ENCODE data around the gene BEND3.
"Not testable (repeated sequence)": the region's sequence is repeated elsewhere in the genome, so short reads cannot be mapped to it uniquely, and the experiment has no call there.

BEND3 gene

DNA sequence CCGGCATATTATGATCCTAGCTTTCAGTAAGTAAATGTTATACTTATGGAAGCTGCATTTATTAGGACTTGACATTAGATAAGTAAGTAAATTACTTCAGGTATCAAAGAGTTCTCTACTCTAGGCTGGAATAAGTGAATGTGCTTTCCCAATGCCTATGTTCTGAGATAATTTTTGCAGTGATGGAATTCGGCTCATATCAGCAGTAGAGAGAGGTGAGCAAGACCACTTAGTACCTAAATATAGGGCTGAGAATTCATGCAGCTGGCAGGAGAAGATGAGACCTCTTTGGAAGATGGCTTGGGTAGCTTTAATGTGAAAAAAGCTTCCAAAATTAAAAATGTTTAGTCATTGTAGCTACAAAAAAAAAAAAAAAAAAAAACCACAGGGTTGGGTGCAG lies 13.3 kb upstream of the BEND3 start:
- no peak for ATAC-seq
- Mint-ChIP-seq H3K4me1 (no peaks in the 10 kb centered on the region), H3K4me3 (no peak overlapping the region), H3K27ac (no peak overlapping the region), H3K9me3 (no peaks in the 10 kb centered on the region), H3K27me3 (no peaks in the 10 kb centered on the region), H3K36me3 (ENCODE audit: low read depth) (no peaks in the 10 kb centered on the region)
- no peak for DNase-seq

DNA sequence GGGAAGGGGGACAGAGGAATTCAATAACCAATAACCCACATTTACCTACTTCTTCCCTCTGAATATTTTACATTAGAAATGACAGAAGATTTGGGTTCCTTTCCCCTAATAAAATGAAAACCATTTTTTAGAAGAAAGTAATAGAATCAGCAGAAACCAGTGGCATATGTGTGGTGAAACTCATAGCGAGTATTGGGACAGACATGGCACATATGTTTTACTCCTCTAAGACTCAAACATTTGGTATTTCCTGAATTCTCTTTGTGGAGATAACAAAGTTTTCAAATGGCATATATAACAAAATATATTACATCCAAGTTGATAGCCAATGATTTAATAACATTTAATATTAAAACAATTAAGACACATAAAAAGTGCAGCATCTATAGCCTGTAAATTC lies 12.9 kb upstream of the BEND3 start:
- Mint-ChIP-seq H3K4me3 (no peak overlapping the region), H3K36me3 (ENCODE audit: low read depth) (no peaks in the 10 kb centered on the region)

GRCh38 chr6:107125771-107126170 lies 10.5 kb upstream of the BEND3 start:
- DNase-seq (no peak), ATAC-seq (no peak)
- H3K27me3 Mint-ChIP-seq: no peaks in the 10 kb centered on the region
- no peaks in the 10 kb centered on the region for H3K9me3 Mint-ChIP-seq
- H3K27ac Mint-ChIP-seq: no peak overlapping the region
- H3K4me3 Mint-ChIP-seq: no peak overlapping the region
- H3K36me3 Mint-ChIP-seq (ENCODE audit: low read depth): no peaks in the 10 kb centered on the region
- no peaks in the 10 kb centered on the region for H3K4me1 Mint-ChIP-seq

More for the DNA sequence above, 12.9 kb upstream of the BEND3 start:
- Mint-ChIP-seq H3K4me1 (no peaks in the 10 kb centered on the region), H3K27me3 (no peaks in the 10 kb centered on the region), H3K9me3 (no peaks in the 10 kb centered on the region), H3K27ac (no peak overlapping the region)
- no peak for DNase-seq
- no peak for ATAC-seq

DNA sequence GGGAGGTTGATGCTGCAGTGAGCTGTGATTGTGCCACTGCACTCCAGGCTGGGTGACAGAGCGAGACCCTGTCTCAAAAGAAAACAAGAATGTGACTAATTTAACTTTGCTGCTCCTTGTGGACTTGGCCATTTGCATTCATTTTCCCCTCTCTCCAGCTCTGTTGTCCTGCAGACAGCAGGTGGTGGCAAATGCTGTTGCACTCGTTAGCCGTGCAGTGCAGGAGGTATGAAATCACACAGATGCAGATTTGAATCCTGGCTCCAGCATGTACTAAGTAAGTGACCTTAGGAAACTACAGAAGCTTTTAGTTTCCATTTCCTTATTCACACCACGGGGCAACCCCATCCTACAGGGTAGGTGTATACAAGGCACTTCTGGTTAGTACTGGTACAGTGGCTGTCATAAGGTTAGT lies 9.6 kb upstream of the BEND3 start:
- no peak overlapping the region for H3K27ac Mint-ChIP-seq
- H3K4me3 Mint-ChIP-seq: no peak overlapping the region
- H3K36me3 Mint-ChIP-seq (ENCODE audit: low read depth): no peaks in the 10 kb centered on the region
- no peaks in the 10 kb centered on the region for H3K27me3 Mint-ChIP-seq
- DNase-seq (no peak), ATAC-seq (peak; percentile 72)
- H3K4me1 Mint-ChIP-seq: no peaks in the 10 kb centered on the region
- H3K9me3 Mint-ChIP-seq: no peaks in the 10 kb centered on the region

DNA sequence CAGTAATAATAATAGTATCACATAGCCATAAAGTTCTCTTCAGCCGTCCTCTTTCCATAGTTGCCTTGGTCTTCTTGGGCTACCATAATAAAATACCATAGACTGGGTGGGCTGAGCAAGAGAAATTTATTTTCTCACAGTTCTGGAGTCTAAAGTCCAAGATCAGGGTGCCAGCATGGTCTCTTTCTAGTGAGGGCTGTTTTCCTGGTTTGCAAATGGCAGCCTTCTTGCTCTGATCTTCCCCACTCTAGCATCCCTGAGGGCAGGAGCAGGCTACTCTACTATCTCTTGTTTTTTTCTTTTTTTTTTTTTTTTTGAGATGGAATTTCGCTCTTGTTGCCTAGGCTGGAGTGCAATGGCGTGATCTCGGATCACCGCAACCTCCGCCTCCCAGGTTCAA lies 8.2 kb upstream of the BEND3 start:
- Mint-ChIP-seq H3K9me3 (no peaks in the 10 kb centered on the region), H3K4me1 (no peaks in the 10 kb centered on the region), H3K27me3 (no peaks in the 10 kb centered on the region), H3K4me3 (no peak overlapping the region), H3K27ac (no peak overlapping the region), H3K36me3 (ENCODE audit: low read depth) (no peaks in the 10 kb centered on the region)
- DNase-seq (no peak), ATAC-seq (no peak)

GRCh38 chr6:107122748-107123147 lies 7.4 kb upstream of the BEND3 start:
- DNase-seq (no peak), ATAC-seq (no peak)
- Mint-ChIP-seq H3K9me3 (no peaks in the 10 kb centered on the region), H3K27me3 (peaks cover under 1% of the 10 kb centered on the region), H3K36me3 (ENCODE audit: low read depth) (no peaks in the 10 kb centered on the region), H3K4me1 (no peaks in the 10 kb centered on the region), H3K27ac (no peak overlapping the region), H3K4me3 (no peak overlapping the region)

GRCh38 chr6:107121964-107122495 lies 6.7 kb upstream of the BEND3 start:
- H3K27ac Mint-ChIP-seq: no peak overlapping the region
- H3K4me1 Mint-ChIP-seq: peaks cover under 1% of the 10 kb centered on the region

DNA sequence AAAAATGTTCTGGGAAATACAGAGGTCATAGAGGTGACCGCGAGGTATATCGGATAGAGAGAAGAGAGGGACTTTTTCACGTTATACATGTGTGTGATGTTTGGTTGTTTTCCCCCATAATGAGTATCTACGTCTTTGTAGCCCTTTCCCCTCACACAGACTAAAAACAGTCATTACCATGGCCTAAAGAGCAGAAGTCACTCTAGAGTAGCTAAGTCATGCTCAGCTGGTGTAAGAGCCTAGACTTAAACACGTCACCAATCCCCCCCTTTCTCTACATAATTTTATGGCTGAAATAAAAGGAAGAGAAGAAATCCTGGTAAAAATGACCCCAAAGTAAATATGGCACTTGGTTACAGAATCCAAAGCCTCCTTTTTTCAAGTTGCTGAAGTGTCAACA lies 6.0 kb upstream of the BEND3 start:
- peaks cover 8% of the 10 kb centered on the region for H3K4me1 Mint-ChIP-seq
- DNase-seq (no peak), ATAC-seq (no peak)
- no peak overlapping the region for H3K4me3 Mint-ChIP-seq
- H3K36me3 Mint-ChIP-seq (ENCODE audit: low read depth): no peaks in the 10 kb centered on the region
- no peak overlapping the region for H3K27ac Mint-ChIP-seq
- peaks cover 9% of the 10 kb centered on the region for H3K27me3 Mint-ChIP-seq
- no peaks in the 10 kb centered on the region for H3K9me3 Mint-ChIP-seq

More at GRCh38 chr6:107121964-107122495, 6.7 kb upstream of the BEND3 start:
- DNase-seq (no peak), ATAC-seq (no peak)
- no peak overlapping the region for H3K4me3 Mint-ChIP-seq
- peaks cover 4% of the 10 kb centered on the region for H3K27me3 Mint-ChIP-seq
- no peaks in the 10 kb centered on the region for H3K36me3 Mint-ChIP-seq (ENCODE audit: low read depth)
- H3K9me3 Mint-ChIP-seq: no peaks in the 10 kb centered on the region

DNA sequence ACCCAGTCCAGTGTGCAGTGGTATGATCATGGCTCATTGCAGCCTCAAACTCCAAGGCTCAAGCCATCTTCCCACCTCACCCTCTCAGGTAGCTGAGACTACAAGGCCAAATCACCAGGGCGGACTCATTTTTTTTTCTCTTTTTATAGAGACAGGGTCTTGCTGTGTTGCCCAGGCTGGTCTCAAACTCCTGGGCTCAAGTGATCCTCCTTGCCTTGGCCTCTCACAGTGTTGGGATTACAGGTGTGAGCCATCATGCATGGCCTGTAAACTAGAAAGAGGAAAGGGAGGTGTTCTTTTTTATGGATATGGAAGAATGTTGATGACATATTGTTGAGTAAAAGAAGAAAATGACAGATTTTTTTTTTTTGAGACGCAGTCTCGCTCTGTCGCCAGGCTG lies 5.1 kb upstream of the BEND3 start:
- no peak overlapping the region for H3K27ac Mint-ChIP-seq
- no peak for DNase-seq
- H3K4me1 Mint-ChIP-seq: peaks cover 12% of the 10 kb centered on the region
- H3K36me3 Mint-ChIP-seq (ENCODE audit: low read depth): no peaks in the 10 kb centered on the region
- no peaks in the 10 kb centered on the region for H3K9me3 Mint-ChIP-seq
- peaks cover 12% of the 10 kb centered on the region for H3K27me3 Mint-ChIP-seq
- H3K4me3 Mint-ChIP-seq: no peak overlapping the region
- no peak for ATAC-seq

- peaks cover 12% of the 10 kb centered on the region for H3K27me3 Mint-ChIP-seq
- H3K27ac Mint-ChIP-seq: no peak overlapping the region
- DNase-seq: no peak
Observed at GRCh38 chr6:107118976-107119375, 3.7 kb upstream of the BEND3 start.

DNA sequence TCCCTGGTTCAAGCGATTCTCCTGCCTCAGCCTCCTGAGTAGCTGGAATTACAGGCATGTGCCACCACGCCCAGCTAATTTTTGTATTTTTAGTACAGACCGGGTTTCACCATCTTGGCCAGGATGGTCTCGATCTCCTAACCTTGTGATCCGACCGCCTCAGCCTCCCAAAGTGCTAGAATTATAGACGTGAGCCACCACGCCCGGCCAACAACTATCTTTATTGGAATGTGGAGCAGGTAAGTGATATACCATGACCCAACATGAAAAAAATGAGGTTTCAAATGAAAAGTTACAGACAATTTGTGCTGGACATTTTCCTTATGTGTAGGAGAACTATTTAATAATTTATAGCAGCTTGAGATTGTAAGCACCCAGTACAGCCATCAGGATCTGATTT lies 3.2 kb upstream of the BEND3 start:
- not testable (repeated sequence) for H3K9me3 Mint-ChIP-seq
- peaks cover 17% of the 10 kb centered on the region for H3K4me1 Mint-ChIP-seq

More at GRCh38 chr6:107118976-107119375, 3.7 kb upstream of the BEND3 start:
- H3K36me3 Mint-ChIP-seq (ENCODE audit: low read depth): no peaks in the 10 kb centered on the region
- H3K4me3 Mint-ChIP-seq: no peak overlapping the region
- H3K4me1 Mint-ChIP-seq: peaks cover 13% of the 10 kb centered on the region
- no peak for ATAC-seq
- no peaks in the 10 kb centered on the region for H3K9me3 Mint-ChIP-seq

DNA sequence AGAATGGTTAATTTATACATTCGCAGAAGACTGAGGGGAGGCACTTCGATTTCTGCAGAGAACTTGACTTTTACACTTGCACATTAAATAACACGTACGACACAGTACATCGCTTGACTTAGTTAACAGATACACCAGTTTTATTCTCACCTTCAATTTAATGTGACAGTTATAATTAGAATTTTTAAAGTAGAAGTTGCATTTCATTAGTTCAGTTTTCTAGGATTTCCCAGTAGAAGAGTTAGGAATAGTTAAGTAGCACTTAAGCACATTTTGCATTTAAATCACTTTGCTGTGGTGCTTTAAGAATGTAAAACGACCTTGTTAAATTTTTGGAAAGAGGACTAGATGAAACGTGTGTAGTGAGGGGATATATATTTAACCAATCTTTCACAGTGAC lies 1.6 kb upstream of the BEND3 start:
- peaks cover 12% of the 10 kb centered on the region for H3K27me3 Mint-ChIP-seq

More for the DNA sequence above, 3.2 kb upstream of the BEND3 start:
- H3K36me3 Mint-ChIP-seq (ENCODE audit: low read depth); ATAC-seq; H3K27ac Mint-ChIP-seq; DNase-seq; H3K4me3 Mint-ChIP-seq: not testable (repeated sequence)
- H3K27me3 Mint-ChIP-seq: peaks cover 12% of the 10 kb centered on the region

GRCh38 chr6:107116328-107116892 lies 1.1 kb upstream of the BEND3 start:
- H3K27ac Mint-ChIP-seq: peak overlapping the region; percentile 76
- H3K27me3 Mint-ChIP-seq: peaks cover 12% of the 10 kb centered on the region
- ATAC-seq (no peak), DNase-seq (peak; percentile 21)
- H3K36me3 Mint-ChIP-seq (ENCODE audit: low read depth): no peaks in the 10 kb centered on the region
- H3K4me3 Mint-ChIP-seq: peak overlapping the region; percentile 76
- peaks cover 20% of the 10 kb centered on the region for H3K4me1 Mint-ChIP-seq
- no peaks in the 10 kb centered on the region for H3K9me3 Mint-ChIP-seq

More for the DNA sequence above, 1.6 kb upstream of the BEND3 start:
- Mint-ChIP-seq H3K4me3 (peak overlapping the region; percentile 76), H3K9me3 (no peaks in the 10 kb centered on the region), H3K4me1 (peaks cover 20% of the 10 kb centered on the region), H3K36me3 (ENCODE audit: low read depth) (no peaks in the 10 kb centered on the region), H3K27ac (no peak overlapping the region)
- DNase-seq: no peak
- no peak for ATAC-seq

- Mint-ChIP-seq H3K27me3 (peaks cover 12% of the 10 kb centered on the region), H3K4me3 (peak overlapping the region; percentile 76), H3K27ac (peak overlapping the region; percentile 76), H3K9me3 (no peaks in the 10 kb centered on the region), H3K4me1 (peaks cover 20% of the 10 kb centered on the region), H3K36me3 (ENCODE audit: low read depth) (no peaks in the 10 kb centered on the region)
- DNase-seq (peak; percentile 43), ATAC-seq (peak; percentile 6)
Observed at GRCh38 chr6:107115695-107116327, 496 bp upstream of the BEND3 start.

DNA sequence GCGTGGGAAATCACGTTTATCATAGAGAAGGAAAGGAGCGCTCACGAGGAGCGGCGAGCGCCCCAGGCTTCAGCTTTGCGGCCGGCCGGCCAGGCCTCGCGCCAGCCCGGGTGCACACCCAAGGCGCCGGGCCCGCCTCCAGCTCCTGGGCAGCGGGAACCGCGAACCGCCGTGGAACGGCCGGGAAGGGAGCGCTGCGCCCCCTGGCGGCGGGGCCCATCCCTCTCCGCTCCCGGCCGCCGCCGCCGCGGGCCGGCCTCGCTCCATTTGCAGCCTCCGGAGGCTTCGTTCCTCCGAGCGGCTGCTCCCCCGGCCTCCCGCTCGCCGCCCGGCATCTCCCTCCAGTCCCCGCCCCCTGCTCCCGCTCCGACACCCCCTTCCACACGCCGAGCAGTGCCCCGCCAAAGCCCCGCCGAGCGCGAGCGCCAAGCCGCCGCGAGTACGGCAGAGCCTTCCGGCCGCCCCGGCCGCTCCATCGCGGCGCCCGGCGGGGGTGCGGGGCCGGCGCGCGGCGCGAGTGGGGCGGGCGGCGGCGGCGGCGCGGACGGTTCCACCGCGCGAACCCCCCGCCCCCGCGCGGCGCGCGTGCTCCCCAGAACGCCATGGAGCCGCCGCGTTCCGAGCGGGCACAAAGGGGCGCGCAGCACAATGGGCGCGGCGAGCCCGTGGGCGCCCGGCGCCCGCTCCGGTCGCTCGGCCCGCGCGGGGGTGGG lies 946 bp downstream of the BEND3 start:
- H3K4me1 Mint-ChIP-seq: peaks cover 22% of the 10 kb centered on the region
- peaks cover 12% of the 10 kb centered on the region for H3K27me3 Mint-ChIP-seq
- ATAC-seq (peak; percentile 77), DNase-seq (peak; percentile 80)
- H3K36me3 Mint-ChIP-seq (ENCODE audit: low read depth): peaks cover 2% of the 10 kb centered on the region
- peak overlapping the region; percentile 78 for H3K4me3 Mint-ChIP-seq
- peak overlapping the region; percentile 59 for H3K27ac Mint-ChIP-seq
- no peaks in the 10 kb centered on the region for H3K9me3 Mint-ChIP-seq
